ENCODE data around the gene ANAPC2. TPM values are rescaled to one million over a fixed set of nuclear protein-coding genes. Genes with fewer than 3 reads are reported as not detected.

ANAPC2 gene
- total and polyA plus RNA-seq, 7 donors = 12.5 to 49.3 (median 23.2) TPM

GRCh38 chr9:137234758-137235423 lies 46.5 kb upstream of the ANAPC2 start:
- WGBS, 2 donors = 72 to 73% methylated on average over 18 of the region's 18 CpGs
- Histone ChIP-seq H3K27me3 (peaks cover 23 to 52% (median 51%) of the 10 kb centered on the region in 3 donors), H3K4me1 (peaks cover 0 to 41% (median 35%) of the 10 kb centered on the region in 4 donors), H3K27ac (no peak overlapping the region), H3K4me3 (no peak overlapping the region), H3K36me3 (no peaks in the 10 kb centered on the region), H3K9me3 (no peaks in the 10 kb centered on the region)
- DNase-seq = no peak
- intact Hi-C loops (cut with DNase I) = loop anchor here (5.0 kb wide), 1 partner anchor 48 kb away; the partner anchor contains the start of genes ANAPC2 and SSNA1
- no peak for TF ChIP-seq POLR2AphosphoS5 (IDR thresholded peaks at IDR 0.05)
- TF ChIP-seq EP300 (IDR thresholded peaks at IDR 0.05) = no peak
- TF ChIP-seq, protein P1, sequence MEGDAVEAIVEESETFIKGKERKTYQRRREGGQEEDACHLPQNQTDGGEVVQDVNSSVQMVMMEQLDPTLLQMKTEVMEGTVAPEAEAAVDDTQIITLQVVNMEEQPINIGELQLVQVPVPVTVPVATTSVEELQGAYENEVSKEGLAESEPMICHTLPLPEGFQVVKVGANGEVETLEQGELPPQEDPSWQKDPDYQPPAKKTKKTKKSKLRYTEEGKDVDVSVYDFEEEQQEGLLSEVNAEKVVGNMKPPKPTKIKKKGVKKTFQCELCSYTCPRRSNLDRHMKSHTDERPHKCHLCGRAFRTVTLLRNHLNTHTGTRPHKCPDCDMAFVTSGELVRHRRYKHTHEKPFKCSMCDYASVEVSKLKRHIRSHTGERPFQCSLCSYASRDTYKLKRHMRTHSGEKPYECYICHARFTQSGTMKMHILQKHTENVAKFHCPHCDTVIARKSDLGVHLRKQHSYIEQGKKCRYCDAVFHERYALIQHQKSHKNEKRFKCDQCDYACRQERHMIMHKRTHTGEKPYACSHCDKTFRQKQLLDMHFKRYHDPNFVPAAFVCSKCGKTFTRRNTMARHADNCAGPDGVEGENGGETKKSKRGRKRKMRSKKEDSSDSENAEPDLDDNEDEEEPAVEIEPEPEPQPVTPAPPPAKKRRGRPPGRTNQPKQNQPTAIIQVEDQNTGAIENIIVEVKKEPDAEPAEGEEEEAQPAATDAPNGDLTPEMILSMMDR (IDR thresholded peaks at IDR 0.05) = no peak
- no peak for TF ChIP-seq POLR2A (IDR thresholded peaks at IDR 0.05)

DNA sequence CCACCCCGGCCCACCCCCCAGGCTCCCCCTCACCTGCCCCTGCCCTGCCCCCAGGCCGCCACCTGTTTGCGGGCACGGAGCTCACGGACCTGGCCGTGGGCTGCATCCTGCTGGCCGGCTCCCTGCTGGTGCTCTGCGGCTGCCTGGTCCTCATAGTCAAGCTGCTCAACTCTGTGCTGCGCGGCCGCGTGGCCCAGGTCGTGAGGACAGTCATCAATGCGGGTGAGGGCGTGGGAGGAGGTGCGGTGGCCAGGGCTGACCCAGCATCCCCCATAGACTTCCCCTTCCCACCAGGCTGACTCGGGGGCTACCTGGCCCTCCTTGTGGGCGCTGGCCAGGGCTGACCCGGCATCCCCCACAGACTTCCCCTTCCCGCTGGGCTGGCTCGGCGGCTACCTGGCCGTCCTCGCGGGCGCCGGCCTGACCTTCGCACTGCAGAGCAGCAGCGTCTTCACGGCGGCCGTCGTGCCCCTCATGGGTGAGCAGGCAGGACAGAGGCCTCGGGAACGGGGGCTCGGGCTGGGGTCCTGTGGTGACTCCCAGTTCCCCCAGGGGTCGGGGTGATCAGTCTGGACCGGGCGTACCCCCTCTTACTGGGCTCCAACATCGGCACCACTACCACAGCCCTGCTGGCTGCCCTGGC lies 45.8 kb upstream of the ANAPC2 start:
- Histone ChIP-seq H3K4me1 (peaks cover 0 to 34% (median 28%) of the 10 kb centered on the region in 4 donors), H3K9me3 (no peaks in the 10 kb centered on the region), H3K27ac (no peak overlapping the region), H3K4me3 (no peak overlapping the region), H3K27me3 (peaks cover 29 to 59% (median 58%) of the 10 kb centered on the region in 3 donors), H3K36me3 (no peaks in the 10 kb centered on the region)
- DNase-seq = no peak
- no peak for TF ChIP-seq POLR2AphosphoS5 (IDR thresholded peaks at IDR 0.05)
- no peak for TF ChIP-seq POLR2A (IDR thresholded peaks at IDR 0.05)
- no peak for TF ChIP-seq EP300 (IDR thresholded peaks at IDR 0.05)
- TF ChIP-seq, protein P1 (IDR thresholded peaks at IDR 0.05) = no peak
- intact Hi-C loops (cut with DNase I) = no loop called here
- WGBS, 2 donors = 13 to 61% methylated on average over 40 of the region's 40 CpGs

GRCh38 chr9:137233143-137233980 lies 45.0 kb upstream of the ANAPC2 start:
- WGBS, 2 donors = 28 to 79% methylated on average over 40 of the region's 40 CpGs
- H3K4me3 ChIP-seq = no peak overlapping the region
- peaks cover 34 to 67% (median 66%) of the 10 kb centered on the region in 3 donors for H3K27me3 ChIP-seq
- no peak overlapping the region for H3K27ac ChIP-seq
- no peaks in the 10 kb centered on the region for H3K9me3 ChIP-seq
- intact Hi-C loops (cut with DNase I) = no loop called here
- TF ChIP-seq POLR2AphosphoS5 (IDR thresholded peaks at IDR 0.05) = no peak
- TF ChIP-seq EP300 (IDR thresholded peaks at IDR 0.05) = no peak
- no peak for TF ChIP-seq POLR2A (IDR thresholded peaks at IDR 0.05)
- TF ChIP-seq, protein P1 (IDR thresholded peaks at IDR 0.05) = no peak
- no peak for DNase-seq
- no peaks in the 10 kb centered on the region for H3K36me3 ChIP-seq
- peaks cover 0 to 26% (median 21%) of the 10 kb centered on the region in 4 donors for H3K4me1 ChIP-seq

- H3K27me3 ChIP-seq = peaks cover 35 to 71% (median 71%) of the 10 kb centered on the region in 3 donors
- intact Hi-C loops (cut with DNase I) = no loop called here
- WGBS, 2 donors = 18 to 79% methylated on average over 24 of the region's 24 CpGs
Measured at GRCh38 chr9:137232510-137232909, 44.1 kb upstream of the ANAPC2 start.

More at GRCh38 chr9:137232510-137232909, 44.1 kb upstream of the ANAPC2 start:
- DNase-seq = no peak
- TF ChIP-seq POLR2AphosphoS5 (IDR thresholded peaks at IDR 0.05) = no peak
- TF ChIP-seq POLR2A (IDR thresholded peaks at IDR 0.05) = no peak
- no peak for TF ChIP-seq EP300 (IDR thresholded peaks at IDR 0.05)
- TF ChIP-seq, protein P1 (IDR thresholded peaks at IDR 0.05) = no peak
- H3K36me3 ChIP-seq = no peaks in the 10 kb centered on the region
- peaks cover 0 to 21% (median 18%) of the 10 kb centered on the region in 4 donors for H3K4me1 ChIP-seq
- H3K27ac ChIP-seq = no peak overlapping the region
- H3K9me3 ChIP-seq = no peaks in the 10 kb centered on the region
- H3K4me3 ChIP-seq = no peak overlapping the region

Measured in sigmoid colon (tissue), 7 donors.